AG04450 (cell line): ENCODE data around the gene FKBP8. TPM values are rescaled to one million over a fixed set of nuclear protein-coding genes. Genes with fewer than 3 reads are reported as not detected.

Experiments
- CTCF ChIA-PET: fragments of 300-600, 350-600 bp; formaldehyde crosslinking; extraction: SDS; loops from one replicate; lab custom pipeline; 2022; ENCODE audit warnings: antibody characterized with exemption, inconsistent platforms; lab: Charles Lee
- POLR2A ChIA-PET: fragments of 350-600 bp; formaldehyde crosslinking; extraction: SDS; loops from one replicate; lab custom pipeline; 2021; ENCODE audit warnings: antibody characterized with exemption, inconsistent platforms; lab: Yijun Ruan, JAX
- DNase-seq: peaks from one replicate; pipeline ENCODE4 v3.0.0-alpha.2; 2011; ENCODE audit warnings: low read depth, low spot score
- H3K27ac ChIP-seq: one replicate; pipeline ENCODE4 v1.5.1; 2012; ENCODE audit warnings: low read depth, low read length, control low read depth
- H3K27me3 ChIP-seq: one replicate; pipeline ENCODE4 v1.6.0; 2012; ENCODE audit warnings: low read length; ENCODE audit not compliant: control insufficient read depth, insufficient read depth
- H3K4me3 ChIP-seq: 2 replicates; pipeline ENCODE4 v1.5.1; 2011; ENCODE audit warnings: mild to moderate bottlenecking, low read depth, low read length, control low read depth
- H3K9me3 ChIP-seq: 2 replicates; pipeline ENCODE4 v1.5.1; 2012; ENCODE audit warnings: low read length; ENCODE audit not compliant: control insufficient read depth, insufficient read depth
- polyA plus RNA-seq: library from polyadenylated mRNA; depleted of rRNA; stranded (reverse); fragments of >200 nt; gene quantifications from 2 replicates; pipeline ENCODE4 v1.2.3, GENCODE V29; 2011
- TF ChIP-seq, protein P1 (sequence below): IDR thresholded peaks from 2 replicates; pipeline ENCODE4 v1.5.1; 2011; ENCODE audit warnings: low read depth, low read length, control low read depth, inconsistent platforms

The FKBP8 gene
- polyA plus RNA-seq, 1 experiment, result 123 TPM

DNA sequence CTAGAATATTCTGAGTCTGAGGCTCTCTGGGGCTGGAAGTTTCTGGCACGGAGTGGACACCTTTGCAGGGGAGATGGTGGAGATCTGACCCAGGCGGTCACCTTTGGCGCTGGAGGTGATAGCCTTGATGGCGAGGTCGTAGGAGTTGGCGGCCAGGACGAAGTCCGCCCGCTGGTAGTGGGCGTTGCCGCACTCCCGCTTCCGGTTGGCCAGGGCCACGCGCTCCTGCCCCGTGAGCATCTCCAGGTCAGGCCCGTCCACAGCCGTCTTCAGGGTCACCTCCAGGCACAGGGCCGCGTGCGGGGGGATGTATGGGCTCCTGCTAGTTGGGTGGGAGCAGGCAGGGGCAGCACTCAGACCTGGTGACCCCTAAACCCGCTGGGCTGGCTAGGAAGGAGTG lies 5.3 kb downstream of the FKBP8 start:
- ChIA-PET CTCF (no interaction called here), POLR2A (interaction anchor here (0.6 kb wide), 2 partner anchors 9 to 23 kb away, joined by 3 read pairs; no protein-coding TSS in a partner anchor)
- H3K27ac ChIP-seq, result no peak overlapping the region
- DNase-seq, result no peak
- TF ChIP-seq, protein P1, sequence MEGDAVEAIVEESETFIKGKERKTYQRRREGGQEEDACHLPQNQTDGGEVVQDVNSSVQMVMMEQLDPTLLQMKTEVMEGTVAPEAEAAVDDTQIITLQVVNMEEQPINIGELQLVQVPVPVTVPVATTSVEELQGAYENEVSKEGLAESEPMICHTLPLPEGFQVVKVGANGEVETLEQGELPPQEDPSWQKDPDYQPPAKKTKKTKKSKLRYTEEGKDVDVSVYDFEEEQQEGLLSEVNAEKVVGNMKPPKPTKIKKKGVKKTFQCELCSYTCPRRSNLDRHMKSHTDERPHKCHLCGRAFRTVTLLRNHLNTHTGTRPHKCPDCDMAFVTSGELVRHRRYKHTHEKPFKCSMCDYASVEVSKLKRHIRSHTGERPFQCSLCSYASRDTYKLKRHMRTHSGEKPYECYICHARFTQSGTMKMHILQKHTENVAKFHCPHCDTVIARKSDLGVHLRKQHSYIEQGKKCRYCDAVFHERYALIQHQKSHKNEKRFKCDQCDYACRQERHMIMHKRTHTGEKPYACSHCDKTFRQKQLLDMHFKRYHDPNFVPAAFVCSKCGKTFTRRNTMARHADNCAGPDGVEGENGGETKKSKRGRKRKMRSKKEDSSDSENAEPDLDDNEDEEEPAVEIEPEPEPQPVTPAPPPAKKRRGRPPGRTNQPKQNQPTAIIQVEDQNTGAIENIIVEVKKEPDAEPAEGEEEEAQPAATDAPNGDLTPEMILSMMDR, result no peak
- no peaks in the 10 kb centered on the region for H3K9me3 ChIP-seq
- no peaks in the 10 kb centered on the region for H3K27me3 ChIP-seq
- no peak overlapping the region for H3K4me3 ChIP-seq

DNA sequence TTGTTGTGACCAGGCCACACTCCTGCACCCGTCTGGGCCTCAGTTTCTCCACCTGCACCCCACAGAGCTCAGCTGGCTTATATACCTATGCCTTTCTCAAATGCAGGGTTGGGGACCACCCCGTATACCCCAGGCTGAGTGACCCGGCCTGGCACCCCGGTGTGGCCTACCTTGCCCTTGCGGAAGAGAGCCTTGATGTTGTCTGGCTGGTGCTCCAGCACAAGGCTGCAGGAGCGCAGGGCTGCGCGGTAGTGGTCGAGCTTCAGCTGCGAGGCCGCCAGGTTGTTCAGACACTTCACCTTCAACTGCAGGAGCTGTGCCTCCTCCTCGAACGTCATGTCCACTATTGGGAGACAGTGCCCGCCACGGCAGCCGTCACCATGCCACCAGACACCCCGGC lies 5.9 kb downstream of the FKBP8 start:
- CTCF ChIA-PET, result no interaction called here

DNA sequence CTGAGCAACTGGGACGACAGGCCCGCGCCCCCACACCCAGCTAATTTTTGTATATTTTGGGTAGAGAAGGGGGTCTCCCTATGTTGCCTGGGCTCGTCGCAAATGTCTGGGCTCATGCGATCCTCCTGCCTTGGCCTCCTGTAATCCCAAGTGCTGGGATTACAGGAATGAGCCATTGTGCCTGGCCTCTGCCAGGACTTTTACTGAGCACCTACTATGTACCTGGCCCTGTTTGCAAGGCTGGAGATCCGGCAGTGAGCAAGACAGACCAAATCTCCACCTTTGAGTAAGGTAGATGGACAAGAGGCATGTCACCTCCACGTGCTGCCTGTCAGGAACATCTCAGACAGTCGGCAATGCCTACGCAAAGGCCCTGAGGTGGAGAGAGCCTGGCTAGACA lies 6.9 kb downstream of the FKBP8 start:
- Histone ChIP-seq H3K27me3 (no peaks in the 10 kb centered on the region), H3K27ac (no peak overlapping the region), H3K4me3 (no peak overlapping the region), H3K9me3 (no peaks in the 10 kb centered on the region; the same call in 1 of the 2 replicates)
- ChIA-PET CTCF (no interaction called here), POLR2A (no interaction called here)
- TF ChIP-seq, protein P1, result no peak
- DNase-seq, result no peak

More for the DNA sequence above, 5.9 kb downstream of the FKBP8 start:
- DNase-seq, result no peak
- H3K27me3 ChIP-seq, result no peaks in the 10 kb centered on the region
- TF ChIP-seq, protein P1, result no peak
- no peak overlapping the region for H3K4me3 ChIP-seq
- POLR2A ChIA-PET, result interaction anchor here (0.6 kb wide), 2 partner anchors 8 to 22 kb away, joined by 3 read pairs; no protein-coding TSS in a partner anchor
- no peaks in the 10 kb centered on the region; the same call in 1 of the 2 replicates for H3K9me3 ChIP-seq
- no peak overlapping the region for H3K27ac ChIP-seq

DNA sequence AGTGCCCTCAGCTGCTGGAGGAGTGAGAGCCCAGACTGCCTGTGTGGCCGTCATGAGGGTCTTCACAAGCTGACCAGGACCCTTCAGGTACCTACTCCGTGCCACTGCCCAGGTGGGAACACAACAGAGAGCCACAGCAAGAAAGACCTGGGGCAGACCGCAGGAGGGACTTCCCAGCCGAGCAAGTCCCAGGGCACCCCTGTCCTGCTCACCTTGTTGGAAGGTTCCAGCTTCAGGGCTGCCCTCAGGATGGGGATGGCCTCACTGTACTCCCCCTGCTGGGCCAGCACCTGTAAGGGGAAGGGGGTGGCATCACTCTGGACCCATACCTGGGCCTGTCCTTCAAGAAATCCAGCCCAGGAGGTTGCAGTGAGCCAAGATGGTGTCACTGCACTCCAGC lies 10.3 kb downstream of the FKBP8 start:
- TF ChIP-seq, protein P1, result no peak
- H3K27me3 ChIP-seq, result no peaks in the 10 kb centered on the region
- H3K9me3 ChIP-seq, result no peaks in the 10 kb centered on the region; the same call in 1 of the 2 replicates
- H3K27ac ChIP-seq, result no peak overlapping the region
- no peak overlapping the region for H3K4me3 ChIP-seq
- ChIA-PET CTCF (no interaction called here), POLR2A (no interaction called here)
- DNase-seq, result no peak

DNA sequence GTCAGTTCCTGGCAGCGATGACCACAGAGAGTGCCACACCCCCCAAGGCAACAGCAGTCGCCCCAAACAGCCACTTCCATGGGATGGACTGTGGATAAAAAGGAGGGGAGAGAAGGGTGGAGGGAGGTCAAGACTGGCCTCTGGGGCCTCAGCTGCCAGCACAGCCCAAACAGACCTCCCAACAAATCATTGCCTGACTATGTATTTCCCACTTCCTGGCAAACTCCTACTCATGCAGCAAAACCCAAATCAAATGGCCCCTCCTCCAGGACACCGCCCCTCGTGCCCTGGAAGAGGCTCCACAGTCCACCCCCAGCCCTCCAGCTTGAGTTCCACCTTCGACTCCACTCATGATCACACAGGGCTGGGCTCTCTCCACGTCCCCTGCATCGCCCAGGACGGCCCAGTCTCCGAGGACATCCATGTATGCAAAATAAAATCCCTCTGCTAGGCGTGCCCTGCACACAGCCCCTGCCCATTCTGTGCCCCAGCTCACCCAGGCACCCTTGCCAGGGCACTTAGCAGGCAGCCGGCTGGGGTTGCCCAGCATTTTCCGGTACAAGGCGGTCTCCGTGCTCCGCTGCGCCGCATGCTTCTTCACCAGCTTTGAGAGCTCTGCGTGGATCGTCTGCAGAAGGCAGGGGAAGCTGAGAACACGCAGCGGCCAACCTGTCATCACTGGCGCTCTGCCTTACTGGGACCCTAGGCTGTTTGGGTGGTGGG lies 11.0 kb downstream of the FKBP8 start:
- Histone ChIP-seq H3K27ac (no peak overlapping the region), H3K9me3 (no peaks in the 10 kb centered on the region; the same call in 1 of the 2 replicates), H3K27me3 (no peaks in the 10 kb centered on the region), H3K4me3 (no peak overlapping the region)
- no peak for DNase-seq
- ChIA-PET POLR2A (no interaction called here), CTCF (no interaction called here)
- TF ChIP-seq, protein P1, result no peak
